DOHH2 (cell line): ENCODE results near the gene TEN1.

Experiments used
- CTCF ChIP-seq: fragments of 200-600 bp; sonication (generic); IDR thresholded peaks from one replicate; pipeline ENCODE4 v1.5.1; 2014; ENCODE audit warnings: antibody characterized with exemption, mild to moderate bottlenecking, low read depth, low read length; ENCODE audit not compliant: poor library complexity, severe bottlenecking
- EZH2phosphoT487 ChIP-seq: fragments of 200-600 bp; sonication (generic); IDR thresholded peaks from 2 replicates; pipeline ENCODE4 v1.6.1; 2017; ENCODE audit warnings: borderline replicate concordance, mild to moderate bottlenecking, antibody characterized with exemption, low read length, moderate library complexity, mixed read lengths

DNA sequence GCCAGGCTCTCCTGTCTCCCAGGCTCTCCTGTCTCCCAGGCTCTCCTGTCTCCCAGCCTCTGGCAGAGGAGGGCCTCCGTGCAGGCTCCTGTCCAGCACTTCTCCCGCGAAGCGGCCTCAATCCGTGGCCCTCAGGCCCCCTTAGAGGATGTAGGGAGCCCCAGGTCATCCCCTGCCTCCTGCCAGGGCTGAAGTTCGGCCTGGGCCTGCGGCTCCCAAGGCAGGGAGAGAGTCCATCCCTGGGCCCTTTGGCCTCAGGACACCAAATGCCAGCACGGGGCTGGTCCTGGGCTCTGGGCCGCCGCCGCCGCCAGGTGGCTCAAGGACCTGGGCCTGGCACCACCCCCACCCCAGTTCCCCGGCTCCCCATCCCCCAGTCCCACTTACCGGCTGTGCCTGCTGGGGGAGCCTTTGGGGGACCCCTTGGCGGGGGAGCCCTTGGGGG lies 47.7 kb downstream of the TEN1 start:
- no peak for TF ChIP-seq CTCF
- TF ChIP-seq EZH2phosphoT487: no peak
